SK-N-SH (cell line): ENCODE results near the gene HTR2C.

Source experiments
- CTCF ChIP-seq: fragments of 200-600 bp; sonication (generic); IDR thresholded peaks from 2 replicates; pipeline ENCODE4 v1.6.1; 2017; ENCODE audit warnings: antibody characterized with exemption, mild to moderate bottlenecking, moderate library complexity
- YY1 ChIP-seq: IDR thresholded peaks from 2 replicates; pipeline ENCODE4 v1.4.0; 2012; ENCODE audit warnings: low read depth, mild to moderate bottlenecking
- ZBTB33 ChIP-seq: IDR thresholded peaks from 2 replicates; pipeline ENCODE4 v1.4.0; 2012; ENCODE audit warnings: low read depth, borderline replicate concordance

- TF ChIP-seq ZBTB33 (no peak), CTCF (no peak), YY1 (no peak)
Observed at GRCh38 chrX:114582264-114582632, 1.6 kb upstream of the HTR2C start.
